ENCODE measurements around the gene RTN4IP1. TPM values are rescaled to one million over a fixed set of nuclear protein-coding genes. Genes with fewer than 3 reads are reported as not detected.

Gene RTN4IP1
- total RNA-seq, 4 donors from 2014 or later: 1.1 to 3.7 (median 2.7) TPM

DNA sequence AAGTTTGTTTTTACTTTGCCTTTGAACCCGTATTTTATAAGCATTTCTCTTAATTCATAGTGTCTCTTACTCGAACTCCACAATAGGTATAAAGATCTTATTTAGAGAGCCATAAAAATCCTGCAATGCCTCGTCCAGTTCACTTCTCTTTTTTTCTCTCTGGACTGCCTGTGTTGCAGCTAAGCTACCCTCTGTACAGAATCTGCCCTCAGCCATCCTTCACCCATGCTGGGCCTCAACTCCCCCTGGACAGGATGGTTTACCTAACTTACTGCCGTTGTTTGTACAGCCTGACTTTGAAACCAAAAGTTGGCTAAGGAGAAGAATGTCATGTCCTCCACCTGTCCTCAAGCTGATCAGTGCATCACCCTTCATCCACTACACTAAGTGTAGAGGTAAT, 10.5 kb upstream of the RTN4IP1 start:
- TF ChIP-seq, protein P1, sequence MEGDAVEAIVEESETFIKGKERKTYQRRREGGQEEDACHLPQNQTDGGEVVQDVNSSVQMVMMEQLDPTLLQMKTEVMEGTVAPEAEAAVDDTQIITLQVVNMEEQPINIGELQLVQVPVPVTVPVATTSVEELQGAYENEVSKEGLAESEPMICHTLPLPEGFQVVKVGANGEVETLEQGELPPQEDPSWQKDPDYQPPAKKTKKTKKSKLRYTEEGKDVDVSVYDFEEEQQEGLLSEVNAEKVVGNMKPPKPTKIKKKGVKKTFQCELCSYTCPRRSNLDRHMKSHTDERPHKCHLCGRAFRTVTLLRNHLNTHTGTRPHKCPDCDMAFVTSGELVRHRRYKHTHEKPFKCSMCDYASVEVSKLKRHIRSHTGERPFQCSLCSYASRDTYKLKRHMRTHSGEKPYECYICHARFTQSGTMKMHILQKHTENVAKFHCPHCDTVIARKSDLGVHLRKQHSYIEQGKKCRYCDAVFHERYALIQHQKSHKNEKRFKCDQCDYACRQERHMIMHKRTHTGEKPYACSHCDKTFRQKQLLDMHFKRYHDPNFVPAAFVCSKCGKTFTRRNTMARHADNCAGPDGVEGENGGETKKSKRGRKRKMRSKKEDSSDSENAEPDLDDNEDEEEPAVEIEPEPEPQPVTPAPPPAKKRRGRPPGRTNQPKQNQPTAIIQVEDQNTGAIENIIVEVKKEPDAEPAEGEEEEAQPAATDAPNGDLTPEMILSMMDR (IDR thresholded peaks at IDR 0.05): no peak
- ATAC-seq (ENCODE audit: low FRiP score) (no peak), DNase-seq (ENCODE audit: low spot score) (no peak)

DNA sequence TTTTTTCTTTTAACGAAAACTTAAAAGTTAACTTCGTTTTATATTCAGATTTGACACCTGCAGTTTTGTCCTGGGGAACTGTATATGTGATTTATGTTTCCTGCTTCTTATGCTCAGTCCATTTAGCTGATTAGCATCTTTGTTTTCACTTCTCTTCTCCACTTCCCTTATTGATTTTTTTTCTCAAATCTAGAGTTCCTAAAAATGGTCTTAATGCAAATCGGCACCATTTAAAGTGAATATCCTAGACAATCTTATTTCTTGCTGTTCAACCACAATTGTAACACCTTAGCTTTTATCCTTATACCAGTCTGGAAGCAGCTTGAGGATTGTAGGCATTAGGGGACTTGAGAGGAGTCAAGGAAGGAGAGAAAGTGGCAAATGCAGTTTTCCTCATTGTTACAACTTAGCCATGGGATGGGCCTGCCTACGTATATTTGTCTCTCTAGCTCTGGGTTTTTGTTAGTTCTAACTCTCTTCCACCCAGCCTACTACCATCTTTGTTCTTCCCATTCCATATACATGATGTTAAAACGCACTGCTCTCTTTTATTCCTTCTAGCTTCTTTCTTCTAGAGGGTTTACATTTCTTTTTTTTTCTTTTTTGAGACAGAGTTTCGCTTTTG, 8.5 kb upstream of the RTN4IP1 start:
- no peak for ATAC-seq (ENCODE audit: low FRiP score)
- TF ChIP-seq, protein P1 (IDR thresholded peaks at IDR 0.05): no peak

DNA sequence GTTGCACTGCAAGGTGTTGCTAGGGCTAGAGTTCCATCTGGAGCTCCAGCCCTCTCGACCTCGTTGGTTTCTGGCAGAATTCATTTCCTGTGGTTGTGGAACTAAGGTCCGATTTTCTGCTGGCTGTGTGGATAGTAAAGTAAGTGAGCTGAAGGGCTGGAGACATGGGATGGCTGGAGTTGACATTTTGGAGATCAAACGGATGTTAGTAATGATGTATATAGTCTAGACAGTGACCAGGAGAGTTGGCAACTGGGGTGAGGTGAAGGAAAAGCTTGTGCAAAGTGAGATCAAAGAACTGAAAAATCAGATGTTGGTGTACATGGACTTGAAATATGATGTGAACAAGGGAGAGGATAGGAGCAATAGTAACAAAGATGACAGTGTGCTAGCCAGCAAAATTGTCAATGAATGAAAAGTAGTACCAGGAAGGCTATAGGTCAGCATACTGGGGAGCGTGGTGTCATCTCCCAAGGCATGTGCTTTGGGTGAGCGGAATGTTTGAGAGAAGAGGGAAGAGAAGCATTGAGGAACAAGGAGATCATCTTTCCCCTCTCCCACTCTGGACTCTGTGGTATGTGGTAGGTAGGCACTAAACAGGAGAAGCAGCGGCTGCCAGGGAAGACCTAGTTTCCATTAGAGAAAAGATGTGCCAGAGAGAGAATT, 7.9 kb upstream of the RTN4IP1 start:
- no peak for ATAC-seq (ENCODE audit: low FRiP score)
- TF ChIP-seq, protein P1 (IDR thresholded peaks at IDR 0.05): no peak
- no peak for DNase-seq (ENCODE audit: low spot score)

More for the DNA sequence above, 8.5 kb upstream of the RTN4IP1 start:
- DNase-seq (ENCODE audit: low spot score): no peak

DNA sequence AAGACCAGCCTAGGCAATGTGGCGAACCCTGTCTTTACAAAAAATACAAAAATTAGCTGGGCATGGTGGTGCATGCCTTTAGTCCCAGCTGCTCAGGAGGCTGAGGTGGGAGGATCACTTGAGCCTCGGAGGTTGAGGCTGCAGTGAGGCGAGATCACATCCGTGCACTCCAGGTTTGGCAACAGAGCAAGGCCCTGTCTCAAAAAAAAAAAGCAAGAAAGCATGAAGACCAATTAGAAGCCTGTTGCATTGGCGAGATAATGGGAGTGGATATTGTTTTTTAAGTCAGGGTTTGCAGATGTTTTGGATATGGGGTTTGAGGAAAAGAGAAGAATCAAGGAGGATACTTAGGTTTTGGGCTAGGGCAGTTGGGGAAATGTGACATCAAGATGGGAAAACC, 5.3 kb upstream of the RTN4IP1 start:
- ATAC-seq (ENCODE audit: low FRiP score): no peak
- TF ChIP-seq, protein P1 (IDR thresholded peaks at IDR 0.05): no peak
- DNase-seq (ENCODE audit: low spot score): no peak

DNA sequence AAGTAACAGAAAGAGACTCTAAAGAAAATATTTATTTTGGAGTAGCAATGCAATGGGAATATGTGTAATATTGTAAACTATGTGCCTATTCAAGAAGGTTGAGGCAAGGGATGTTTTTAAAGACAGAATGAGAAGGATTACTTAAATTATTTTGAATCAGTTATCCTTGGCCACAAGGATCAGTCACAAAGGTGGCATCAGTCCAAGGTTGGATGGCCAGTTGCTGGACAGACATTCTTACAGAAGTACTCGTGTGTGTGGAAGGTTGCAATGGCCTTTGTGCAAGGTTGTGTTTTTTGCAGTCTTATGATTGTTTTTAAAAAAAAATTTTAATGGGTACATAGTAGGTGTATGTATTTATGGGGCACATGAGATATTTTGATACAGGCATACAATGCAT, 2.0 kb upstream of the RTN4IP1 start:
- no peak for ATAC-seq (ENCODE audit: low FRiP score)
- TF ChIP-seq, protein P1 (IDR thresholded peaks at IDR 0.05): no peak
- no peak for DNase-seq (ENCODE audit: low spot score)

DNA sequence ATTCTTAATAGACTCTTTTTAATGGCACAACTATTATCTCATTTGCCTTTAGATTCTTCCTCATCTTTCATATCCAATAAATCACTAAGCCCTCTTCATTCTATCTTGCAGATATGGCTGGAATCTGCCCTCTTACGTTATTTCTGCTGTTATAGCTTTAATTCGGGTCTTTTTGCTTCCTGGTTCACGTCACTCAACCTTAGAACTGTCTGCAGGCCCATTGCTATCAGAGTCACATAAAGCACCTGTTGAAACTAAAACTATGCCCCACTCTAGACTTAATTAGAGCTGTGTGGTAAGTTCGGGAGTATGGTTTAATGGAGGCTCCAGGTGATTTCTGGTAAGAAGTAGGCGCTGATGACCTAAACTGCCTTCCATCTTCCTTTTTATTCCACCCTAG, 1.1 kb upstream of the RTN4IP1 start:
- ATAC-seq (ENCODE audit: low FRiP score): no peak
- no peak for DNase-seq (ENCODE audit: low spot score)
- TF ChIP-seq, protein P1 (IDR thresholded peaks at IDR 0.05): no peak

DNA sequence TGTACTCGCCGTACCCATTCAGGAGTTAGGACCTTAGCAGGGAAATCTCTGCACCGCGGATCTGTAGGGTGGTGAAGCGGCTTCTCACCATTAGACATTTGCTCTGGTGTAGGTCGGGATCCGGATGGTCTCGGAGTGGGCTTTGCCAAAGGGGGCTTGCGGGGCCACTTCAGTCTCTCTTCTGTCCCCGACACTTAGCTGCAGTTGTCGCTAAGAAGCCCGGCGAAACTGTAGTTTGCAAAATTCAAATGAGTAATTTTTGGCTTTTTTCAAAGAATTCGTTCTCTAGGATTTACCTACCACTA, 513 bp upstream of the RTN4IP1 start:
- TF ChIP-seq, protein P1 (IDR thresholded peaks at IDR 0.05): no peak
- ATAC-seq (ENCODE audit: low FRiP score) (no peak), DNase-seq (ENCODE audit: low spot score) (no peak)

Data from omental fat pad (tissue), 4 donors.